COR-L47 (cell line): Measurements from ENCODE around the gene OLFM3.

Experiments used
- DNase-seq: peaks from one replicate; lab custom pipeline; 2025; lab: John Stamatoyannopoulos, UW

OLFM3 gene

DNA sequence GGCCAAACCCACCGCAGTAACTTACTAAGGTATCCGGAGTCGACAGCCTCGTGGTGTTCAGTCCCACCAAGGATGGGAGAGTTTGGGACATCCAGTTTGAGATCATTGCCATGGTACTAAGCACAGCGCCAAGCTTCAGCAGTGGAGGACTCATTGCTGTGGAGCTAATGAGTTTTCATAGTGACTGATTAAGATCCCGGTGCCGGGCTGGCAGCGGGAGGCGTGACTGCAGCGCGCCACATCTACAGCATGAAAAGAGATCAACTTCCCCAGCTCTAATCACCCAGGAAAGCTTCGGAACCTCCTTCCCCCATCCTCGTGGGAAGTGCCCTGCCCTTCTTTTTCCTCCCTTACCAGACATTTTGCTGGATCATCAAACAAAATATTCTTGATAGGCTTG, 149.9 kb downstream of the OLFM3 start:
- peak; percentile 54 for DNase-seq

DNA sequence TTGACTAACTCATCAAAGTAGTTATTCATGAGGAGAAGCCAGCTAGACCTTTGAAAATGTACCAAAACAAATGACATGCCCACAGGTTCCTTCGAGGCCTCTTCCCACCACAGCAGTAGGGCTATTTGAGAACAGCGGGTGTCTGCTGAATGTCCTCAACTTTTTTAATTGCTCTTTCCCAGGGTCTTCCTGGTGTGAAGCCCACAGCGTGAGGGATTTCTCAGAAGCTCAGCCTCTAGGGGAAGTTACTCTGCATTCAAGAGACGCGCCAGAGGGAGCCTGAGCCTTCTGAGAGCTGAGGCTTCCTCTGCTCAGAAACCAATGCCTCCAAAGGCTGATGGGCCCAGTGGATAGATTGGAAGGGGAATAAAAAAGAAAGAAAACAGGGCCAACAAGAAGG, 153.6 kb downstream of the OLFM3 start:
- DNase-seq, result no peak

DNA sequence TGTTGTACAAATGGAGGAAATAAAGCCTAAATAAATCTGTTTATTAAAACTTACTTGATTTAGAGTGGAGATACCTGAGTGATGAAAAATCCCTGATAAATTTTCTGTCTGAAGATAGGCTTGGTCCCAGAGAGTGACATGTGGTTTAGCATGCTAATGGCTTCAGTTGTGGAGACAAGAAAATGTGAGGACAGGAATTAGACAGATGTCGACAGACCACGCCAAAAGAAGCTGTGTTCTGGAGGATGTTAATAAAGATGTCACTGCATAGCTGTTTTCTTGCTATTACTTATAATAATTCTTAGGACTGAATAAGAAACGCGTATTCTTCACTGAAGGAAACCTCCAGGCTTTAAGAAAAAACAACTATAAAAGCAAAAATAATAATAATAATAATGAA, 154.9 kb downstream of the OLFM3 start:
- no peak for DNase-seq

DNA sequence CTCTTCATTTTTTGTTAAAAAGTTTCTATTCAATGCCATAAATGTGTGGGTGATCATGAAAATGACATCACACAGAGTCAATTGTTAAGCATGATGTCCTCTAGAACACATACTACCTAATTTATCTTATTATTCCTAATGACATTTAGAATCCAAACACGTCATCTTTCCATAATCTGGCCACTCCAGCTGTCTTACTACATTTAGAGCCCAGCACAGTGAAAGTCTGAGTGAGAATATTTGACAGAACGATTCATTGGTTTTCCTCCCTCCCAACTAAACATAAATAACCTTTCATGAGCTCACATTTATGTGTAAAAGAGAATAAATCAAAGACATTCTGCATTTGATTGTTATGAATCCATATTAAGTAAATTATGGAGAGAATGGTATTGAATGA, 160.7 kb downstream of the OLFM3 start:
- DNase-seq, result no peak

DNA sequence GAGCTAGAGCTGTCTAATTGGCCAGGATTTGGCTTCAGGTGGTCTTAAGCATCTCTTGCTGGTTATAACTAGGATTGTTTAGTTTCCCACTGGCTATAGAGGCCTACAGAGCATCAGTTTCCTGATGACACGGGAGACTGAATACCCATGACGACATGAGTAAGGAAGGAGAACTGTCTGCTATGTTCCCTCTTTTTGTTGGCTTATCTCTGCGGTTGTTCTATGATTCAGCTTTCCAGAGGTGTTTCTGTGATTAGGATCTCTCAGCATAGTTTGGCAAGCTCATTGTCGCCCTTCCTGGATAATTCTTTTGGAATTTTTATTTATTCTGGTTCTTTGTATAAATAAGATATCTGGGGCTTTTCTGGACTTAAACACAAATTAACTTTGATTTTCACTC, 163.4 kb downstream of the OLFM3 start:
- DNase-seq, result no peak

DNA sequence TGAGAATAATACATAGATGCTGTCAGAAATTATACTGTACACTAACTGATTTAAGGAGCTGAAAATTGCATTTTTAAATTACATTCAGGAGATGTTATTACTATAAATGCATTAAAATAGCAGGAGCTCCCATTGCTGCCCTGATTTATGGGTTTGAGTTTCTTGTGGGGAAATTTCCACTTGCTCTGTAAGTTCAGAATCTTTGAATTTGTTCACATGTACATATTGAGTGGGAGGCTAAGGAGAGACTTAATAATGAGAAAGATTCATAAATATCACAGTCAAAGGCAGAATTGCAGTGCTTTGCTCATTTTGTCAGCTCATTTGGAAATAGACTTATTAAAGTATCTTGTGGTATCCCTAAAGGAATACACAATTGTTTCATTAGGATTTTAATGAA, 170.3 kb downstream of the OLFM3 start:
- DNase-seq, result no peak

DNA sequence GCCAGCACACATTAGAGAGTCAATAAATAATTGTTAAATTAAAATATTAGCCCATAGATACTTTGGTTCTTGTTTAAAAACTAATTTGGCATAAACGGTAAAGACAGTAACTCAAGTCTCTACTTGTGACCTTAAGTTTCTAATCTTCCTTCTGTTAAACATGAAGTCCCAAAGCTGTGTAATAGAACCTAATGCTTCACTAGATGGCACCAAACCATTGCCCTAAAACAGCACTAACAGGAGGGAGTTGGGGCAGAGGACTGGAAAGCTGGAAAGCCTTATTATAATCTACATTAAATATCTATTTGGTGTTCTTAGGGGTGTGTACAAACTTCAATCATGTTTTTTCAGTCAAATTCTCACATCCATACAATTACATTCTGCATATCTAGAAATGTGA, 176.7 kb downstream of the OLFM3 start:
- peak; percentile 53 for DNase-seq

DNA sequence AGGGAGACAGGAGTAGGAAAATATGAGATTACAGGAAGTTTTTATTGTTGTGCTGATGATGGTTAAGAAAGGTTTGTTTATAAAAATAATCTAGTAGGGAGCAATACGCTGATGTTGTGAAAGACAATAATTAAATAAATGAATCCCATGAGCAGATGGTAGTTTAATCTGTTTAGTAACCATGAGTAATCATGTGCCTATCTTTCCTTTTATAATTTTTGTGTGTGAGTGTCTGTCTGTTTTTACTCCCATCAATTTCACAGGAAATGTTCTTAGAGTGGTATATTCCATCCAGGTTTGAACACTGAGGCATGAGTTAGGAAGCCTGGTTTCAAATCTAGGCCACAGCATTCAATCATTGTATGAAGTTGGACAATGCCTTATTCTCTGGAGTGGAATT, 180.5 kb downstream of the OLFM3 start:
- DNase-seq, result no peak

DNA sequence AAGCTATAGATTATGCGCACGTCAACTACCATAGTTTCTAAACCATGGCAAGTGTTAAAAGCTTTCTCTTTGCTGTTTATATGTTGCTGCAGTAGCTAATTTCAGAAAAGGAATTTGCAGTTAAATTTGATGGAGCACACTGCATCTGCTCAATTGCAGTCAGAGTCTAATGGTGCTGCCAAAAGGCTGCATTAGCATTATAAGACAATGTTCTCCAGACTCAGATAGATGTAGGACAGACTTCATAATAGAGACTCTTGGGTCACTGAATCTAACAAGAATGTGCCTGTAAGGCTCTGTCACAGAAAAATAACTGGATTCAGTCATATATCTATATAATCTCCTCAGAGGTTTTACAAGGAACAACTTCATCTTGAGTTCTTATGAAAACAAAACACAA, 198.3 kb downstream of the OLFM3 start:
- DNase-seq, result no peak

DNA sequence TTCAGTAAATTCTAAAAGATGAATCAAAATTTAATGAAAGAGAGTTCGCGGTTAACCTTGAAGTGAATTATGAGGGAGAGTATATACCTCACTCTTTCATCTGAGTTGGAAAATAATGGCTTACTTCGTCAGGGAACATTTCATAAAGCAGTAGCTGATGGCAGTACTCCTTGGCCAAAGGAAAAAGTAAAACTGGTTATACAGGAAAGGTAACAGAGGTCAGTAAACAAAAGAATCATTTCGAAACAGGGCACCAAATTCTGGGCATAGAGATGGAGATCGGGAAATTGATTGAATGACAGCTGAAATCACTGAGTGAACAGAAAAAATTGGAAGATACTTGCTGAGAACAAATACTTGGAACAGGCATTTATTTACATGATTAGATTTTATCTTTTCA, 199.0 kb downstream of the OLFM3 start:
- no peak for DNase-seq

DNA sequence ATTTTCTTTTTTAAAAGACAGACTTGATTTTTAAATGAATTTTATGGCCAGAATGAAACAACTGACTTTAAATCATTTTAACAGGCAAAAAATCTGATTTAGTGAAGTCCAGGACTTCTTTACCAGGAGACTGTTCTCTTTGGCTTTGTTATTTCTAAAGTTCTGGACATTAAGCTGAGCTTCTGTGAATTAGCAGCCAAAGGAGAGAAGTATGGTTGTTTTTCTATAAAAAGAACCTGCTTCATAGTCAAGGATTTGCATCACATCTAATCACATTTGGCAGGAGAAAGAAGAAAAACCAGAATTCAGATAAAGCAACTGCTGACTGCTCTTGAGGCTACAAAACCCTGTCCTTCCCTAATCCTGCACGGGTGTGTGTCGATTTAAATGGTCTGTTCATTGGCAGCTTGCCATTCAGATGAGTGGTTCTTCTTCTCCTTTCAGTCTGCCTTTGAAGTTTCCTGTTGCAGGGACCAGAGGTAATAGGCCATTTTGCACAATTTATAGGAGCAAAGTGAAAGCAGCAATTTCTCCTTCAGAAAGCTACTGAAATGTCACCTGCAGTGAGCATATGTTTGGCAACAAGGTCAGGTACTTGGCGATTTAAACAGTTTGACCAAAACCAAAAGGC, 215.4 kb downstream of the OLFM3 start:
- peak; percentile 81 for DNase-seq

DNA sequence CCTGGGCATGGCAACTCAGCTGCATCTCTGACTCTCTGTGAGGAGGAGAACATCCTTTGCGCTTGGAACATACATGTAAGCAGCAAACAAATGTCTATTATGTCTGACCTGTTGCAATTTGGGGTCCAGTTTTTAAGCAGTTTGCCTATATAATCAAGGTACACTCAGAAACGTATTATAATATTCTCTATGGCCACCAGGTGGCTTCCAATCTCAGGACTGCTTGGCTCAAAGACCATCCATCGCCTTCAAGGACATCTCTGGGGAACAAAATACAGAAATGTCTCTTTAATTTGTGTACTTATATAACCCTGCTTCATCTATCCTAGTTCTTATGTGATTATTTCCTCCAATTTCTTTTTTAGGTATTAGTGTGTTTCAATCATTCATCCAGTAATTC, 227.2 kb downstream of the OLFM3 start:
- DNase-seq, result peak; percentile 10

DNA sequence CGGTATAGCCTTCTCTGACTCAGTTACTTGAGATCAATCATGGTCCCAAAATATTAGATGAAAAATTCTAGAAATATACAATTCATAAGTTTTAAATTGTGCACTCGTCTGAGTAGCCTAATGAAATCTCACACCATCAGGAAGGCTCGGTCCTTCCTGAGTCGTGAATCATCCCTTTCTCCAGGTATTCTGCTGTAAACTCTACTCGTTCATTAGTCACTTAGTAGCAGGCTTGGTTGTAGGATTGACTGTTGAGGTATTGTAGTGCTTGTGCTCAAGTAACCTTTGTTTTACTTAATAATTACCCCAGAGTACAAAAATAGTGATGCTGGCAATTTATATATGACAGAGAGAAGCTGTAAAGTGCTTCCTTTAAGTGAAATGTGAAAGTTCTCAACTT, 238.7 kb downstream of the OLFM3 start:
- no peak for DNase-seq

DNA sequence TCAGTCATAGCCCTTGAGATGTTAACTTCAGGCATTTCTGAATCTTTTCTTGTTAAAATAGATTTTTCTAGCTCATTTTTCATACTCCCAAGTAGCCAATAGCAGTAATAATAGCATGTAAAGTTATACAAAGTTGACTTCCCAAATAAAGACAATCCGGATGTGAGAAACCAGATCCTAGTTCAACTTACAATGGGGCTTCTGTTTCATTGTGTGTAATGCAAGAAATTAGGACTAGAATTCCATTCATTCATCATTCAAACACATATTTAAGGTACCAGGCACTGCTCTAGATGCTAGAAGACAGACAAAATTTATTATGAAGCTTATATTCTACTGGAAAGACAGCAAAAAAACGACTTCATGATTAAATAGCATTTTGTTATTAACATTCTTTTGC, 240.3 kb downstream of the OLFM3 start:
- DNase-seq, result no peak
